ENCODE results near the gene BICRA. TPM values are rescaled to one million over a fixed set of nuclear protein-coding genes. Genes with fewer than 3 reads are reported as not detected.
"Not testable (repeated sequence)": the region's sequence is repeated elsewhere in the genome, so short reads cannot be mapped to it uniquely, and the experiment has no call there.

BICRA gene
- total RNA-seq, 2 donors from 2014 or later = 17.0 to 17.9 TPM

DNA sequence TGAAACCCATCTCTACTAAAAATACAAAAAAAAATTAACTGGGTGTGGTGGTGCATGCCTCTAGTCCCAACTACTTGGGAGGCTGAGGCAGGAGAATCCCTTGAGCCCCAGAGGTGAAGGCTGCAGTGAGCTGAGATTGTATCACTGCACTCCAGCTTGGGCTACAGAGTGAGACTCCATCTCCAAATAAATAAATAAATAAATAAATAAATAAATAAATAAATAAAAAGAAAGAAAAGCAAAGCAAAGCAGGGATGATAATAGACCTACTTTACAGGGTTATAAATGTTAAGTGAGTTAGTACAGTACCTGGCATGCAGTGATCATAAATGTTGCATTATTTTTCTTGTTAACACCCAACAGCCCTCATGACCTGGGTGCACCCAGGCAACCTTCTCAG is 105.9 kb downstream of the BICRA start:
- not testable (repeated sequence) for H3K4me3 Mint-ChIP-seq; ATAC-seq (replicated peaks in 1 of 2); H3K27ac Mint-ChIP-seq

DNA sequence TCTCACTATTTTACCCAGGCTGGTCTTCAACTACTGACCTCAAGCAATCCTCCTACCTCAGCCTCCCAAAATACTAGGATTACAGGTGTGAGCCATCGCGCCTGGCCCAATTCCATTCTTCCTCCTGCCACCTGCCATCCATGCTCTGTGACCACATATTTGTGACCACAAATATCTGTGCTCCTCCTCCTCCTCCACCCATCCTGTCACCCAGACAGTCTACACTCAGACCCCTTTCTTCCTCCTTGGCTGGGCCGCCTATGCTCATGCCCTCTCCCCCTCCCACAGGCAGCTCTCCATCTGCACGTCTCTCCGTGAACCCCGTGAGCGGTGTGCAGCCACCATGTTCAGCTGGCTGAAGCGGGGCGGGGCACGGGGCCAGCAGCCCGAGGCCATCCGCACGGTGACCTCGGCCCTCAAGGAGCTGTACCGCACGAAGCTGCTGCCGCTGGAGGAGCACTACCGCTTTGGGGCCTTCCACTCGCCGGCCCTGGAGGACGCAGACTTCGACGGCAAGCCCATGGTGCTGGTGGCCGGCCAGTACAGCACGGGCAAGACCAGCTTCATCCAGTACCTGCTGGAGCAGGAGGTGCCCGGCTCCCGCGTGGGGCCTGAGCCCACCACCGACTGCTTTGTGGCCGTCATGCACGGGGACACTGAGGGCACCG is 107.5 kb downstream of the BICRA start:
- Mint-ChIP-seq H3K9me3 (no peaks in the 10 kb centered on the region), H3K4me1 (ENCODE audit: low read depth) (peaks cover 20% of the 10 kb centered on the region), H3K36me3 (ENCODE audit: insufficient read depth in 2 of 2) (no peaks in the 10 kb centered on the region), H3K27ac (no peak overlapping the region), H3K27me3 (ENCODE audit: low read depth) (peaks cover 41% of the 10 kb centered on the region), H3K4me3 (no peak overlapping the region)
- no peak for DNase-seq
- ATAC-seq (replicated peaks in 1 of 2) = no peak

More for the DNA sequence above, 105.9 kb downstream of the BICRA start:
- not testable (repeated sequence) for DNase-seq; H3K9me3 Mint-ChIP-seq; H3K36me3 Mint-ChIP-seq (ENCODE audit: insufficient read depth in 2 of 2)
- H3K4me1 Mint-ChIP-seq (ENCODE audit: low read depth) = peaks cover 20% of the 10 kb centered on the region
- peaks cover 41% of the 10 kb centered on the region for H3K27me3 Mint-ChIP-seq (ENCODE audit: low read depth)

DNA sequence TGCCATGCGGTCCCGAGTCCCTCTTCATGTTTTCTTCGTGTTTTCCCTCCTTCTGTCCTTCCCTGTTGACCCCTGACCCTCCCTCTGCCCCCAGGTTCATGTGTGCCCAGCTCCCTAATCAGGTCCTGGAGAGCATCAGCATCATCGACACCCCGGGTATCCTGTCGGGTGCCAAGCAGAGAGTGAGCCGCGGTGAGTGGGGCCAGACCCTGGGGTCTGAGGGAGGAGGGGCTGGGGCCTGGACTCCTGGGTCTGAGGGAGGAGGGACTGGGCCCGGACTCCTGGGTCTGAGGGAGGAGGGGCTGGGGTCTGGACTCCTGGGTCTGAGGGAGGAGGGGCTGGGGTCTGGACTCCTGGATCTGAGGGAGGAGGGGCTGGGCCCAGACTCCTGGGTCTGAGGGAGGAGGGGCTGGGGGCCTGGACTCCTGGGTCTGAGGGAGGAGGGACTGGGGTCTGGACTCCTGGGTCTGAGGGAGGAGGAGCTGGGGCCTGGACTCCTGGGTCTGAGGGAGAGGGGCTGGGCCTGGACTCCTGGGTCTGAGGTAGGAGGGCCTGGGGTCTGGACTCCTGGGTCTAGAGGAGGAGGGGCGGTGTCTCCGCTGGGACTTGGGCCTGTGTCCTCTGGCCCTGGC is 109.6 kb downstream of the BICRA start:
- H3K4me3 Mint-ChIP-seq; H3K9me3 Mint-ChIP-seq; H3K36me3 Mint-ChIP-seq (ENCODE audit: insufficient read depth in 2 of 2); H3K27ac Mint-ChIP-seq; ATAC-seq (replicated peaks in 1 of 2); DNase-seq: not testable (repeated sequence)
- peaks cover 17% of the 10 kb centered on the region for H3K4me1 Mint-ChIP-seq (ENCODE audit: low read depth)
- peaks cover 25% of the 10 kb centered on the region for H3K27me3 Mint-ChIP-seq (ENCODE audit: low read depth)

DNA sequence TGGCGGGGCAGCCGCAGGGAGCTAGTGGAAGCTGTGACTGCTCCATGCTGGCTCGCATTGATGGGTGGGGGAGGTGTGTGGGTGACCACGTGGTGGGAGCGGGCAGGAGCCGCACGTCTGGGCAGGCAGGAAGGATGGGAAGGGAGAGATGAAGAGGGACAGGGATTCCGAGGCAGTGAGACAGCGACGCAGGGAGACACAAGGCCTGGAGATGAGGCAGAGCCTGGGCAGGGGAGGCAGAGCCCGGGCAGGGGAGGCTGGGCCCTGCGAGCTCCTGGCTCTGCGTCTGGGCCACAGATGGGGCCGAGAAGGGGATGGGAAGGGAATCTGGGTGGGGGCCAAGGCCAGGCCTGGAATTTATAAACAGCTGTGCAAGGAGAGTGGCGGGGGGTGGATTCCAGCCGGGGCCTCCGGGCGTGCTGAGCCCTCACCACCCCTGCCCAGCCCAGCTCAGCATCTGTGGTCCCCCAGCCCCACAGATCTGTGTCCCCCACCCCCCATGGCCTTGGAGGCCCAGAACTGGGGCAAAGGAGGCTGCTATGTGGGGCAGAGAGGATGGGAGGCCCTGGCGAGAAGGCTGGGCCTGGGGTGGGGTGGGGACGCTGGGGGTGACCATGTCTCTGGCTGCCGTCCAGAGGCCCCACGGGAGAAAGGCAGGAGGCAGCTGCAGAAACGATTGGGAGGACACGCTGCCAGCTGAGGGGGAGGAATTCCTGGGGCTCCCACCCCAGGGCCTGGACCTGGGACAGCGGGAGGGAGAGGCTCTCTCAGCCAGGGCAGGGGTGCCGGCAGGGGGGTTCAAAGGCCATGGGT is 110.3 kb downstream of the BICRA start:
- peaks cover 18% of the 10 kb centered on the region for H3K27me3 Mint-ChIP-seq (ENCODE audit: low read depth)
- H3K4me1 Mint-ChIP-seq (ENCODE audit: low read depth) = peaks cover 17% of the 10 kb centered on the region
- H3K36me3 Mint-ChIP-seq (ENCODE audit: insufficient read depth in 2 of 2) = no peaks in the 10 kb centered on the region
- no peaks in the 10 kb centered on the region for H3K9me3 Mint-ChIP-seq
- no peak overlapping the region for H3K27ac Mint-ChIP-seq
- no peak for DNase-seq
- ATAC-seq (replicated peaks in 1 of 2) = no peak
- no peak overlapping the region for H3K4me3 Mint-ChIP-seq

DNA sequence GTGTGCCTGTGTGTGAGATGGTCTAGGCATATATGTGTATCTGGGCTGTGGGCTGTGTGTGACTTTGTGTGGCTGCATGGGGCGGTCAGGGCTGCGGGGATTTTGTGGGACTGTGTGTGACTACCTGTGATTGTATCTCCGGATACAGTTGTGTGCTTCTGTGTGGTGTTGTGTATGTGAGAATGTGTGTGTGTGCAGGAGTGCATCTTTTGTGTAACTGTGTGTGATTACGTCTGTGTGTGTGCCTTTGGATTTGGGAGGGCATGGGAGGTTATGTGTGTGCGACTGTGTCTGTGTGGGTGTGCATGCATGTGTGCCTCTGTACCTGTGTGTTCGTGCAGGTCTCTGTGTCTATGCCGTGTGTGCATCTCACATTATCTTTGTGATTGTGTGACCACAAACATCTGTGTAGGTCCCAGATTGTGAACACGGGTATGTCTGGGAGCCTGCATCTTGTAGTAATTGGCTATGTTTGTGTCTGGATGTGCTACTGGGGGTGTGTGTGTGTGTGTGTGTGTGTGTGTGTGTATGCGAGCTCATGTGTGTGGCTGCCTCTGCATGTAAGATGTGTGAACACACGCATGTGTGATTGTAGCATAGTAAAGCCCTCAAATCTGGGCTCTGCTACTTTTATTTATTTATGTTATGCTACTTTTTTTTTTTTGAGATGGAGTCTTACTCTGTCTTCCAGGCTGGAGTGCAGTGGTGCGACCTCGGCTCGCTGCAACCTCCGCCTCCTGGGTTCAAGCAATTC is 111.9 kb downstream of the BICRA start:
- peaks cover 6% of the 10 kb centered on the region for H3K27me3 Mint-ChIP-seq (ENCODE audit: low read depth)
- H3K9me3 Mint-ChIP-seq = no peaks in the 10 kb centered on the region

DNA sequence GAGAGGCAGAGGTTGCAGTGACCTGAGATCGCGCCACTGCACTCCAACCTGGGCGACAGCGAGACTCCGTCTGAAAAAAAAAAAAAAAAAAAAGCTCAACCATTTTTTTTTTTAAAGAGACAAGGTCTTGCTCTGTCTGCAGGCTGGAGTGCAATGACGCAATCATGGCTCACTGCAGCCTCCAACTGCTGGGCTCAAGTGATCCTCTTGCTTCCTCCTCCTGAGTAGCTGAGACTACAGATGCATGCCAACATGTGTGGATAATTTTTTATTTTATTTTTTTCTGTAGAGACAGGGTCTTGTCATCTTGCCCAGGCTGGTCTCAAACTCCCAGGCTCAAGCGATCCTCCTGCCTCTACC is 114.6 kb downstream of the BICRA start:
- Mint-ChIP-seq H3K4me3 (peak overlapping the region; percentile 71 to 84), H3K27ac (no peak overlapping the region), H3K9me3 (no peaks in the 10 kb centered on the region), H3K4me1 (ENCODE audit: low read depth) (peaks cover 24% of the 10 kb centered on the region), H3K36me3 (ENCODE audit: insufficient read depth in 2 of 2) (no peaks in the 10 kb centered on the region), H3K27me3 (ENCODE audit: low read depth) (peaks cover 17% of the 10 kb centered on the region)
- ATAC-seq (replicated peaks in 1 of 2) = peak; percentile 70 to 72
- DNase-seq = peak; percentile 38 to 60

More for the DNA sequence above, 111.9 kb downstream of the BICRA start:
- no peak overlapping the region for H3K27ac Mint-ChIP-seq
- ATAC-seq (replicated peaks in 1 of 2) (no peak), DNase-seq (no peak)
- peaks cover 18% of the 10 kb centered on the region for H3K4me1 Mint-ChIP-seq (ENCODE audit: low read depth)
- H3K36me3 Mint-ChIP-seq (ENCODE audit: insufficient read depth in 2 of 2) = no peaks in the 10 kb centered on the region
- H3K4me3 Mint-ChIP-seq = no peak overlapping the region

DNA sequence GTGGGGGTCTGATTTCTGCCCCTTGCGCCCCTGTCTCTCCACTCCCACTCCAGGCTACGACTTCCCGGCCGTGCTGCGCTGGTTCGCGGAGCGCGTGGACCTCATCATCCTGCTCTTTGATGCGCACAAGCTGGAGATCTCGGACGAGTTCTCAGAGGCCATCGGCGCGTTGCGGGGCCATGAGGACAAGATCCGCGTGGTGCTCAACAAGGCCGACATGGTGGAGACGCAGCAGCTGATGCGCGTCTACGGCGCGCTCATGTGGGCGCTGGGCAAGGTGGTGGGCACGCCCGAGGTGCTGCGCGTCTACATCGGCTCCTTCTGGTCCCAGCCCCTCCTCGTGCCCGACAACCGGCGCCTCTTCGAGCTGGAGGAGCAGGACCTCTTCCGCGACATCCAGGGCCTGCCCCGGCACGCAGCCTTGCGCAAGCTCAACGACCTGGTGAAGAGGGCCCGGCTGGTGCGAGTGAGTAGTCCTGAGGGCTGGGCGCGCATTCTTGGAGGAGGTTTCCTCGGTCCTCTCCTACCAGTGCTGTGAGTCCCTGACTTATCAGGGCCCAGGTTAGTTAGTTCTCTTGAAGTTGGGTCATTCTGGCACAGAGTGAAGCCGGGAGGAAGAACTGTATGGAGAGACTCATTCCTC is 116.9 kb downstream of the BICRA start:
- Mint-ChIP-seq H3K9me3 (no peaks in the 10 kb centered on the region), H3K36me3 (ENCODE audit: insufficient read depth in 2 of 2) (no peaks in the 10 kb centered on the region), H3K4me1 (ENCODE audit: low read depth) (peaks cover 44% of the 10 kb centered on the region), H3K4me3 (no peak overlapping the region), H3K27me3 (ENCODE audit: low read depth) (peaks cover 33% of the 10 kb centered on the region), H3K27ac (no peak overlapping the region)
- no peak for DNase-seq
- no peak for ATAC-seq (replicated peaks in 1 of 2)

DNA sequence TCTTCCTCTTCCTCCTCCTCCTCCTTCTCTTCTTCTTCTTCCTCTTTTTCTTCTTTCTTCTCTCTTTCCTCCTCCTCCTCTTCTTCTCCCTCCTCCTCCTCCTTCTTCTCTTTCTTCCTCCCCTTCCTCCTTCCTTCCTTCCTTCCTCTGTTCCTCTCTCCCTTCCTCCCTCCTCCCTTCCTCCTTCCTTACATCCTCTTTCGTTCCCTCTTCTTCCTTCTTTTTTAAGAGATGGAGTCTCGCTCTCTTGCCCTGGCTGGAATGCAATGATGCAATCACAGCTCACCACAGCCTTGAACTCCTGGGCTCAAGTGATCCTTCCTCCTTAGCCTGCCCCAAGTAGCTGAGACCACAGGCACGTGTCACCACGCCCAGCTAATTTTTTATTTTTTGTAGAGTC is 117.5 kb downstream of the BICRA start:
- peaks cover 35% of the 10 kb centered on the region for H3K27me3 Mint-ChIP-seq (ENCODE audit: low read depth)

DNA sequence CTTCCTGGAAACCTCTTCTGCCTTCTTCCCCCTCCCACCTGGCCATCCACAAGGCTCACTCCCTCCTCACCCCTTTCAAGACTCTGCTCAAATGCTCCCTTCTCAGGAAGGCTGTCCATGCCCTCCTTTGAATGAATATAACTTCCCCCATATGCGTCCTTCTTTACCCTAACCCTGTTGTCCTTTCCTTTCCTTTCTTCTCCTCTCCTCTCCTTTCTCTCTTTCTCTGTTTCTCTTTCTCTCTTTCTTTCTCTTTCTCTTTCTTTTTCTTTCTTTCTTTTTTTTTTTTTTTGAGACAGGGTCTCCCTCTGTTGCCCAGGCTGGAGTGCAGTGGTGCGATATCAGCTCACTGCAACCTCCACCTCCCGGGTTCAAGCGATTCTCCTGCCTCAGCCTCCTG is 119.4 kb downstream of the BICRA start:
- Mint-ChIP-seq H3K27me3 (ENCODE audit: low read depth) (peaks cover 35% of the 10 kb centered on the region), H3K4me1 (ENCODE audit: low read depth) (peaks cover 35% of the 10 kb centered on the region), H3K4me3 (peak overlapping the region in 1 of 2 donors; percentile 27)
- DNase-seq; H3K36me3 Mint-ChIP-seq (ENCODE audit: insufficient read depth in 2 of 2); H3K9me3 Mint-ChIP-seq; H3K27ac Mint-ChIP-seq; ATAC-seq (replicated peaks in 1 of 2): not testable (repeated sequence)

More for the DNA sequence above, 117.5 kb downstream of the BICRA start:
- Mint-ChIP-seq H3K4me1 (ENCODE audit: low read depth) (peaks cover 44% of the 10 kb centered on the region), H3K9me3 (no peaks in the 10 kb centered on the region), H3K4me3 (no peak overlapping the region), H3K36me3 (ENCODE audit: insufficient read depth in 2 of 2) (no peaks in the 10 kb centered on the region), H3K27ac (no peak overlapping the region)
- ATAC-seq (replicated peaks in 1 of 2) = no peak
- DNase-seq = no peak

DNA sequence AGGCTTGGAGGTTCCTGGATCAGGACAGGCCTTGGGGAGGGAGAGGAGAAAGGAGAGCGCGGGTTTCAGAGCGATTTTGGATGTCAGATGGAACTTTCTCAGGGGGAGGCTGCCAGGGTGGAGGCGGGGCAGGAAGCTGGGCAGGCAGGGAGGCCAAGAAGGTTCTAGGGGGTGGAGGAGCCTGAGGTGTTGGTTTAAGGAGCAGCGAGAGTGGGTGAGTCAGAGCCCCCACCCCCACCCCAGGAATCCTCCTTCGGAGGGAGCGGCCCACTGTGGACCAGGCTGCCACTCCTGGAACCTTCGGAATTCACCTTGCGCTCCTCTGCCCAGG is 120.5 kb downstream of the BICRA start:
- ATAC-seq (replicated peaks in 1 of 2) = peak; percentile 62 to 67
- H3K27me3 Mint-ChIP-seq (ENCODE audit: low read depth) = peaks cover 35% of the 10 kb centered on the region
- no peaks in the 10 kb centered on the region for H3K9me3 Mint-ChIP-seq
- no peak overlapping the region for H3K27ac Mint-ChIP-seq
- H3K4me1 Mint-ChIP-seq (ENCODE audit: low read depth) = peaks cover 26% of the 10 kb centered on the region
- H3K4me3 Mint-ChIP-seq = peak overlapping the region; percentile 93 to 94
- DNase-seq = peak in 1 of 2 donors; percentile 28
- H3K36me3 Mint-ChIP-seq (ENCODE audit: insufficient read depth in 2 of 2) = no peaks in the 10 kb centered on the region

DNA sequence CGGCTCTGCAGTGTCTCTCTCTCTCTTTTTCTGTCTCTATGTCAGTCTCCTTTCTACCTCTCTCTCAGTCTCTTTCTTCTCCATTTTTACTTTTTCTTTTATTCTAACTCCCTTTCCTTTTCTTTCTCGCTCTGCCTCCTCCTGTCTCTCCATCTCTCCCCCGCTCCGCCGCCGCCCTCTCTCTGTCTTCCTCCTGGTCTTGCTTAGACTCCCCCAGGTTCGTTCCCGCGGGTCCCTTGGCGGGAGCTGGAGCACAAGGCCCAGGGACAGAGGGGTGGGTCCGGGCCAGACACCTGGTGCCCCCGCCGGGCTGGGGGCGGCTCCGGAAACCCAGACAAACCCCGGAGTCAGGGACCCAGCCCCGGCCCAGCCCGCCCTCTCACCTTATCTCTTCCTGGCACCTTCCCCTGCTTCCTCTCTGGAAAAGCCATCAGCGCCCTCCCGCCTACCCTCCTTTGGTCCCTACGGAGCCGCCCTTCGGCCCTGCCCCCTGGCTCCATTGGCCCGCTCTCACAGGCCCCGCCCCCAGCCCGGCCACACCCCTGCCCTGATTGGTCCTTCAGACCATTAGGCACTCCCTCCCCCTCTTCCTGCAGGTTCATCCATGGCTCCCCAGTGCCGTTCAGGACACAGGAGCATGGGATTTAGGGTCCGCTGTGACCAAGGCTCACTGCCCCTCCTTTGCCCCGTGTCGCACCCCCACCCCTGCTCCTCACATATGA is 121.0 kb downstream of the BICRA start:
- Mint-ChIP-seq H3K4me1 (ENCODE audit: low read depth) (peaks cover 26% of the 10 kb centered on the region), H3K27me3 (ENCODE audit: low read depth) (peaks cover 35% of the 10 kb centered on the region), H3K4me3 (peak overlapping the region; percentile 93 to 94), H3K27ac (no peak overlapping the region), H3K36me3 (ENCODE audit: insufficient read depth in 2 of 2) (no peaks in the 10 kb centered on the region), H3K9me3 (no peaks in the 10 kb centered on the region)
- ATAC-seq (replicated peaks in 1 of 2) = peak; percentile 91 to 93
- DNase-seq = peak; percentile 74 to 75

DNA sequence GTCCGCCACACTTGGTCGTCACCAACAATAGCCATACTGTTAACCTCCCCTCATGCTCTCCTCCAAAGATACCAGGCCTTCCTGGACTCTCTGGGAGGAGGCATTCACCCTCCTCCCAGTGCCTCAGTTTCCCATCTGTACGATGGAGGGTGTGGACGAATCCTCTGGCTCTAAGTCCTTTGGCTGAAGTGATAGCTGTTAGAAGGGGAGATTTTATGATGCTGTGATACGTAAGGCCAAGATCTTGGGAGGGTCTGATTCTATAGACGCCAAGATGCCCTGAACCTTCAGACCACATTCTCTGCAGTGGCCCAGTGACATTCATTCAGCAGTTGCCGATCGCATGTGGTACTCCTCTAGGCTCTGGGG is 121.6 kb downstream of the BICRA start:
- ATAC-seq (replicated peaks in 1 of 2) = no peak
- H3K27ac Mint-ChIP-seq = no peak overlapping the region

More for the DNA sequence above, 121.6 kb downstream of the BICRA start:
- no peaks in the 10 kb centered on the region for H3K9me3 Mint-ChIP-seq
- DNase-seq = no peak
- no peaks in the 10 kb centered on the region for H3K36me3 Mint-ChIP-seq (ENCODE audit: insufficient read depth in 2 of 2)
- peak overlapping the region; percentile 93 to 94 for H3K4me3 Mint-ChIP-seq
- peaks cover 26% of the 10 kb centered on the region for H3K4me1 Mint-ChIP-seq (ENCODE audit: low read depth)
- H3K27me3 Mint-ChIP-seq (ENCODE audit: low read depth) = peaks cover 35% of the 10 kb centered on the region
